Measurements from ENCODE around the gene HTR3B. TPM values are rescaled to one million over a fixed set of nuclear protein-coding genes. Genes with fewer than 3 reads are reported as not detected.
A peak's percentile ranks its signal among the peaks of the same experiment; 100 is the strongest.

Gene HTR3B
- total and polyA plus RNA-seq, 10 of the 15 experiments (the other 5 are each of a cell fraction or from before 2014, with no cell fraction given) = not detected

DNA sequence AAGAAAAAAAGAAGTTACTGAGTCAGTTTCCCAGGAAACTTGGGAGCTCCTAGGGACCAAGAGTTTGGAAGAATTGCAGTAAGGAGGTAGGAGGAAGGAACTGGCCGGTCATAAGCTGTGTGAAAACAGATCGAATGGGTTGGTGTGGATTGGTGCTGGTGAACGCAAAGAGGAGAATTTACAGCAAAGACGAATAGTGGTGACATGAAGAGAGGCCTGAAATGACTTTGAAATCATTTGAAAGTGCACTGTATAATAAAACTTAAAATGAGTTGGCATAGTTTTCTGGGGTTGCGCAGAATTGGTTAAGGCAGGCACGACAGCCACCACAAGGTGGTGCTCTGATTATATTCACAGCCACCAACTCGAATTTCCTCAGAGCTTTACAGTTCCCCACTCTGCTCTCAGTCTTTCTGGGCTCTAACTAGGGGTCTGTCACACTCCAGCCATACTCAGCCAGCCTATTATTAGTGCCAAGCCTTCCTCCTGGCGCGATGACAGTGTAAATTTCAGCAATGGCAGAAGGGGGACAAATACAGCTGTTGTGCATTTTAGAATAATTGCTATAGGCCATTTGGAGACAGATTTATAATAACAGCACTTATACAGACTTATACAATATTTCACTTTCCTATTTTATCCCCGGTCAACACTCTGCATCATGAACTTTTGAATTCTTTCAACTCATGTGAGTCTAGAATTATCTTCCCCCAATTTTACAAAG lies 8.3 kb upstream of the HTR3B start:
- peaks cover 10% of the 10 kb centered on the region for H3K4me1 ChIP-seq (ENCODE audit: control insufficient read depth, insufficient read depth, low read length)
- peak; percentile 91 for ATAC-seq
- ChIA-PET POLR2A (no interaction called here), RAD21 (ENCODE audit: unreplicated experiment) (interaction anchor here (0.7 to 2.2 kb wide), 5 partner anchors 8 to 368 kb away, joined by 3 to 17 read pairs (median 4); partner anchors contain the start of gene HTR3B), CTCF (interaction anchor here (0.6 to 6.0 kb wide), 23 partner anchors 11 to 391 kb away, joined by 3 to 120 read pairs (median 4); partner anchors contain the start of gene HTR3B), SMC1A (ENCODE audit: uncharacterized antibody, unreplicated experiment) (interaction anchor here (0.9 to 4.0 kb wide), 7 partner anchors 8 to 369 kb away, joined by 3 to 40 read pairs (median 5); partner anchors contain the start of gene HTR3B)
- H3K9me3 ChIP-seq (replicated peaks; ENCODE audit: control insufficient read depth, insufficient read depth, low read length) = no peaks in the 10 kb centered on the region
- H3K79me2 ChIP-seq (ENCODE audit: control insufficient read depth, insufficient read depth, low read length) = no peaks in the 10 kb centered on the region
- no peaks in the 10 kb centered on the region for H3K36me3 ChIP-seq (ENCODE audit: control insufficient read depth in 2 of 2, insufficient read depth in 2 of 2, low read length in 1 of 2)
- DNase-seq (ENCODE audit: low read depth, low spot score) = no peak
- no TSS peak for BruUV-seq (replicated peaks)
- peak overlapping the region; percentile 12; the same call in 1 of the 2 replicates for H2AFZ ChIP-seq (ENCODE audit: control insufficient read depth, low read depth, low read length)
- no peaks in the 10 kb centered on the region for H4K20me1 ChIP-seq (ENCODE audit: control insufficient read depth, insufficient read depth)
- no peak overlapping the region for H3K4me2 ChIP-seq (ENCODE audit: control insufficient read depth, insufficient read depth)
- TF ChIP-seq SMC3 (IDR thresholded peaks at IDR 0.05; ENCODE audit: borderline replicate concordance, low read length) (peak; percentile 70; the same call in 1 of the 2 replicates), NR2F1 (conservative IDR thresholded peaks at IDR 0.05) (no peak), WRNIP1 (IDR thresholded peaks at IDR 0.05; ENCODE audit: borderline replicate concordance, low read depth, low read length) (no peak), RAD21 (IDR thresholded peaks at IDR 0.05; ENCODE audit: insufficient read depth, low read depth, low read length) (peak; percentile 59)
- TF ChIP-seq, protein P1, sequence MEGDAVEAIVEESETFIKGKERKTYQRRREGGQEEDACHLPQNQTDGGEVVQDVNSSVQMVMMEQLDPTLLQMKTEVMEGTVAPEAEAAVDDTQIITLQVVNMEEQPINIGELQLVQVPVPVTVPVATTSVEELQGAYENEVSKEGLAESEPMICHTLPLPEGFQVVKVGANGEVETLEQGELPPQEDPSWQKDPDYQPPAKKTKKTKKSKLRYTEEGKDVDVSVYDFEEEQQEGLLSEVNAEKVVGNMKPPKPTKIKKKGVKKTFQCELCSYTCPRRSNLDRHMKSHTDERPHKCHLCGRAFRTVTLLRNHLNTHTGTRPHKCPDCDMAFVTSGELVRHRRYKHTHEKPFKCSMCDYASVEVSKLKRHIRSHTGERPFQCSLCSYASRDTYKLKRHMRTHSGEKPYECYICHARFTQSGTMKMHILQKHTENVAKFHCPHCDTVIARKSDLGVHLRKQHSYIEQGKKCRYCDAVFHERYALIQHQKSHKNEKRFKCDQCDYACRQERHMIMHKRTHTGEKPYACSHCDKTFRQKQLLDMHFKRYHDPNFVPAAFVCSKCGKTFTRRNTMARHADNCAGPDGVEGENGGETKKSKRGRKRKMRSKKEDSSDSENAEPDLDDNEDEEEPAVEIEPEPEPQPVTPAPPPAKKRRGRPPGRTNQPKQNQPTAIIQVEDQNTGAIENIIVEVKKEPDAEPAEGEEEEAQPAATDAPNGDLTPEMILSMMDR (IDR thresholded peaks at IDR 0.05 in 2 of 3, conservative IDR thresholded peaks at IDR 0.05 in 1 of 3; ENCODE audit: control insufficient read depth in 2 of 3, extremely low read depth in 1 of 3, insufficient read depth in 1 of 3, low read depth in 3 of 3, low read length in 3 of 3) = peak; percentile 72 to 79 (median 76)
- H3K4me3 ChIP-seq = no peak overlapping the region
- no peak overlapping the region for H3K27ac ChIP-seq (ENCODE audit: control insufficient read depth, insufficient read depth)
- peak; percentile 80 for FAIRE-seq
- no peak overlapping the region for H3K9ac ChIP-seq (ENCODE audit: control insufficient read depth, insufficient read depth, low read length)
- WGBS (ENCODE audit: insufficient coverage, insufficient replicate concordance, low lambda C conversion rate, missing lambda C conversion rate) = 24% methylated on average over 10 of the region's 10 CpGs
- H3K27me3 ChIP-seq (replicated peaks in 1 of 2; ENCODE audit: control insufficient read depth in 2 of 2, insufficient read depth in 2 of 2, low read length in 1 of 2) = peaks cover 0 to 2% of the 10 kb centered on the region in 2 experiments; a peak in 1 of 4 replicates
- in situ Hi-C loops (cut with MboI) (loop anchor here (5.0 kb wide), 1 partner anchor 366 kb away; no protein-coding TSS in a partner anchor), intact Hi-C loops (cut with micrococcal nuclease; ENCODE audit: unreplicated experiment) (loop anchor here (1.0 kb wide), 1 partner anchor 365 kb away; no protein-coding TSS in a partner anchor)

All from GM12878 (cell line).